Gastroesophageal sphincter (tissue), 4 donors: ENCODE results near the gene TARP.

Experiments
- ATAC-seq: fragments of 150-250 bp; one replicate; pipeline ENCODE4 v1.9.1; 2016; ENCODE audit warnings: mild to moderate bottlenecking, moderate library complexity
- H3K27ac ChIP-seq, 4 donors: fragments of 200-600 bp; sonication (generic) in 3 of 4; 1 replicate in 3 of 4; 2 replicates in 1 of 4; pipeline ENCODE4 v1.5.1; 2016 to 2019
- H3K27me3 ChIP-seq: fragments of 200-600 bp; sonication (generic); one replicate; pipeline ENCODE4 v1.5.1; 2019
- H3K36me3 ChIP-seq, 2 donors: fragments of 200-600 bp; sonication (generic); one replicate each; pipeline ENCODE4 v1.5.1; 2019; ENCODE audit warnings: control low read depth in 1 of 2
- H3K4me1 ChIP-seq, 3 donors: fragments of 200-600 bp; sonication (generic); 1 replicate in 2 of 3; 2 replicates in 1 of 3; pipeline ENCODE4 v1.5.1; 2016 to 2019; ENCODE audit warnings: control low read depth in 2 of 3
- H3K4me3 ChIP-seq, 2 donors: fragments of 200-600 bp; sonication (generic); one replicate each; pipeline ENCODE4 v1.5.1; 2019; ENCODE audit warnings: mild to moderate bottlenecking in 1 of 2, moderate library complexity in 1 of 2
- H3K9me3 ChIP-seq, 3 donors: fragments of 200-600 bp; sonication (generic); one replicate each; pipeline ENCODE4 v1.5.1; 2017 to 2019; ENCODE audit warnings: control low read depth in 2 of 3
- EP300 ChIP-seq: sonication (generic); formaldehyde crosslinking; IDR thresholded peaks from one replicate; pipeline ENCODE4 v1.6.1; 2017; ENCODE audit warnings: antibody characterized with exemption, mild to moderate bottlenecking
- POLR2A ChIP-seq, 2 donors: fragments of 450-650 bp; IDR thresholded peaks; one replicate each; pipeline ENCODE4 v1.6.1; 2017; ENCODE audit warnings: antibody characterized with exemption in 2 of 2, mild to moderate bottlenecking in 2 of 2, moderate library complexity in 1 of 2
- POLR2AphosphoS5 ChIP-seq: sonication (generic); formaldehyde crosslinking; IDR thresholded peaks from one replicate; pipeline ENCODE4 v1.6.1; 2017; ENCODE audit warnings: antibody characterized with exemption
- WGBS, 2 donors: methylation state at CpG; one replicate each; pipeline ENCODE4 v1.1.5; 2018; ENCODE audit warnings: low coverage in 1 of 2; 5-methylcytosine and 5-hydroxymethylcytosine counted together
- TF ChIP-seq, protein P1 (sequence below), 4 experiments: fragments of 200-600 bp in 2 of 4; fragments of 450-650 bp in 2 of 4; sonication (generic) in 1 of 4; IDR thresholded peaks; one replicate each; pipeline ENCODE4 v1.5.1; 2017 to 2019; ENCODE audit warnings: antibody characterized with exemption in 4 of 4, mild to moderate bottlenecking in 2 of 4, moderate library complexity in 2 of 4

The TARP gene

DNA sequence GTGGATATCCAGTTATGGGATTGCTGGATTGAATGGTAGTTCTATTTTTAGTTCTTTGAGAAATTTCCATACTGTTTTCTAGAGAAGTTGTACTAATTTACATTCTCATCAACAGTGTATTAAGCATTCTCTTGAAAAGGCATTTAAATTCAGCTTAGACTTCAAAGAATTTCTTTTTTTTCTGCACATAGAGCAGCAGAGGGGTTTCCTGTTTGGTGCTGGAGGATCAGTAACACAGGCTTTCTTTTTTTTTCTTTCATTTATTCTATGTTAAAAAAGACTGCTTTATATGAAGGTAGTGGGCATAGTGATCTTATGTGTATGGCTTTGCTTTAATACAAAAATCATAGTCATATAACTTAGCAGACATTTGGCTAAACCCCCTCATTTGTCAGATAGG, 47.6 kb upstream of the TARP start:
- no peak for TF ChIP-seq POLR2AphosphoS5
- Histone ChIP-seq H3K27ac (no peak overlapping the region), H3K4me3 (no peak overlapping the region), H3K9me3 (no peaks in the 10 kb centered on the region), H3K27me3 (peaks cover 8% of the 10 kb centered on the region), H3K4me1 (no peaks in the 10 kb centered on the region), H3K36me3 (no peaks in the 10 kb centered on the region)
- no peak for ATAC-seq

DNA sequence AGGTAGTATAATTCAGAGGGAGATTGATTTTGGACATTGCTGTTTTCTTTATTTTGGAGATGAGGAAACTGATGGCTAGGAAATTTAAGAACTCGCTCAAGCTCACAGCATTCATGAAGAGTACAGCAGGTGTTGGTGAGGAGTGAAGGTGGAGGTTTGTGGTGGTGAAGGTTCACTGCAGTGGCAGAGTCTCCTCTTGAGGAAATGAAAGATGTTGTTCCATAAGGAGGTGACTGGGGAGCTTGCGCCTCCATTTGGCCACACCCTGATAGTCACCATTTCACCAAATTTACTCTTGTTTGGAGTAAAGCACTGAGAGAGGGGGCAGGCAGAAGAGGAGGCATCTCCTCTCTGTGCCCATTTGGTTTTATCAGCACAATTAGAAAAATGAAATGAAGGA, 46.4 kb upstream of the TARP start:
- H3K27ac ChIP-seq: no peak overlapping the region
- H3K4me3 ChIP-seq: no peak overlapping the region
- ATAC-seq: no peak
- TF ChIP-seq POLR2AphosphoS5: no peak
- no peak for TF ChIP-seq EP300
- TF ChIP-seq, protein P1, sequence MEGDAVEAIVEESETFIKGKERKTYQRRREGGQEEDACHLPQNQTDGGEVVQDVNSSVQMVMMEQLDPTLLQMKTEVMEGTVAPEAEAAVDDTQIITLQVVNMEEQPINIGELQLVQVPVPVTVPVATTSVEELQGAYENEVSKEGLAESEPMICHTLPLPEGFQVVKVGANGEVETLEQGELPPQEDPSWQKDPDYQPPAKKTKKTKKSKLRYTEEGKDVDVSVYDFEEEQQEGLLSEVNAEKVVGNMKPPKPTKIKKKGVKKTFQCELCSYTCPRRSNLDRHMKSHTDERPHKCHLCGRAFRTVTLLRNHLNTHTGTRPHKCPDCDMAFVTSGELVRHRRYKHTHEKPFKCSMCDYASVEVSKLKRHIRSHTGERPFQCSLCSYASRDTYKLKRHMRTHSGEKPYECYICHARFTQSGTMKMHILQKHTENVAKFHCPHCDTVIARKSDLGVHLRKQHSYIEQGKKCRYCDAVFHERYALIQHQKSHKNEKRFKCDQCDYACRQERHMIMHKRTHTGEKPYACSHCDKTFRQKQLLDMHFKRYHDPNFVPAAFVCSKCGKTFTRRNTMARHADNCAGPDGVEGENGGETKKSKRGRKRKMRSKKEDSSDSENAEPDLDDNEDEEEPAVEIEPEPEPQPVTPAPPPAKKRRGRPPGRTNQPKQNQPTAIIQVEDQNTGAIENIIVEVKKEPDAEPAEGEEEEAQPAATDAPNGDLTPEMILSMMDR (IDR thresholded peaks at IDR 0.05): no peak
- no peak for TF ChIP-seq POLR2A (IDR thresholded peaks at IDR 0.05)
- H3K27me3 ChIP-seq: peaks cover under 1% of the 10 kb centered on the region
- 50 to 92% methylated on average over 1 to 2 of the region's 2 CpGs for WGBS, 2 donors
- no peaks in the 10 kb centered on the region for H3K36me3 ChIP-seq
- no peaks in the 10 kb centered on the region for H3K4me1 ChIP-seq
- no peaks in the 10 kb centered on the region for H3K9me3 ChIP-seq

DNA sequence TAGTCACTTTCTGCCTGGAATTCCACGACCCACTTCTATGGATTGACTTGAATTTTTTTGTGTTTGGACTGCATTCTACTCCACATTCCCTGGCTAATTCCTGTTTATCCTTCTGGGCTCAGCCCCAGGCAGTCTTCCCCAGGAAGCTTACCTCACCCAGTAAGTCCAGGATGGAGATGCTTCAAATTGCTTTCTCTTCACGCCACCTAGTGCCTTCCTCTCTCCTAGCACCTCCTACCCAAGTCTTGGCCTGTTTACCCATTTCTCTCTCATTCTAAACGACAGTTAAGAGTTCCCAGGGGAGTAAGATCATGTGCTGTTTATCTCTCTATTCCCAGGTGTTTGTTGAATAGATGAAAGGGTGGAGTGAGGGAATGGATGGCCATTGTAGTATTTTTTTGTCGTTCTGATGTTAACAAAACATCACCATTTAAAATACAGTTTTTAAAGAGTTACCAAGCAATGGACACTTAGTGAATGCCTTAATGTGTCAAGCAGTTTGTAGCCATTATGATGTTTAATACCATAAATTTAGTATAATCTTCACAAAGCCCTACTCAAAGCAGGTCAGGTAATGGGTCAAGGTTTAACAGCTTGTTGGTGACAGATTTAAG, 45.5 kb upstream of the TARP start:
- ATAC-seq: peak; percentile 55

DNA sequence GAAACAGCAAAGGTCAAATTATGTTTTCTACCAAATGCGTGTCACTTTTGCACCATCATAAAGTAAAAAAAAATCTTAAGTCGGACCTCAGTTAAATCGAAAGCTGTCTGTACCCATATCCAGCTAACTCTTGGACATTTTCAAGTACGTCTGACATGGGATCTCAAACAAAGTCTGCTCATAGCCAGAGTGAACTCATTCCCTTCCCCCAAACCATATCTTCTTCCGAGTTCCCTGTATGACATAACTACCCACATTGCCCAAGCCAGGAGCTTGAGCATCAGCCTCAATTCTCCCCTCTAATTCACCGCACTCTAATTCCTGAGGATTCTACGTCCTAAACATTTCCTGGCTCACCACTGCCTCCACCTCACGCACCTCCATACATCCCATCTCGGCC, 44.8 kb upstream of the TARP start:
- H3K27me3 ChIP-seq: no peaks in the 10 kb centered on the region
- TF ChIP-seq, protein P1 (IDR thresholded peaks at IDR 0.05): no peak
- TF ChIP-seq EP300 (no peak), POLR2AphosphoS5 (no peak), POLR2A (IDR thresholded peaks at IDR 0.05) (no peak)
- WGBS, 2 donors: 59 to 63% methylated on average over 8 to 9 of the region's 9 CpGs
- H3K36me3 ChIP-seq: no peaks in the 10 kb centered on the region
- H3K4me1 ChIP-seq: no peaks in the 10 kb centered on the region
- no peak overlapping the region for H3K4me3 ChIP-seq
- H3K9me3 ChIP-seq: no peaks in the 10 kb centered on the region
- no peak overlapping the region for H3K27ac ChIP-seq
- ATAC-seq: no peak

More for the DNA sequence above, 45.5 kb upstream of the TARP start:
- TF ChIP-seq, protein P1 (IDR thresholded peaks at IDR 0.05): peak in 3 of 4 experiments; percentile 25 to 50 (median 42)
- no peak for TF ChIP-seq EP300
- no peaks in the 10 kb centered on the region for H3K4me1 ChIP-seq
- WGBS, 2 donors: 12 to 28% methylated on average over 3 to 4 of the region's 4 CpGs
- H3K36me3 ChIP-seq: no peaks in the 10 kb centered on the region
- H3K4me3 ChIP-seq: no peak overlapping the region
- no peak overlapping the region for H3K27ac ChIP-seq
- no peaks in the 10 kb centered on the region for H3K27me3 ChIP-seq
- H3K9me3 ChIP-seq: no peaks in the 10 kb centered on the region

DNA sequence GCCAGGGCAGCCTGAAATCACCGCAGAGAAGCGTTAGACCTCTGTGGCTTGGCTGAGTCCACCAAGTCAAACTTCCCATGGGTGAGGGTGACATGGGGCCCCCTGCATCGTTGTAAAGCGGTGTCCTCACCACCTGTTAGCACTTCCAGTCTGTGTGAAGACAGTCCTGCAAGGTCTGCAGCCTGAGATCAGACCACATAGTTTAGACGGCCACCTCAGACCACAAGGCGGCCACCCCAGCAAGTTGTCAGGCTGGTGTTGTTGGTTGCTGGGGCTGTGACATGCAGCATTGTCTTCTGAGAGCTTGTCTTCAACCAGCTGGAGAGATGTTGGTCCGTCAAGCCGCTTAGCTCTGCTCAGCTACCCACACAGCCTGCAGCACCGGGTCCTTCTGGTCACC, 44.1 kb upstream of the TARP start:
- Histone ChIP-seq H3K36me3 (no peaks in the 10 kb centered on the region), H3K27ac (no peak overlapping the region), H3K4me3 (no peak overlapping the region), H3K9me3 (no peaks in the 10 kb centered on the region), H3K27me3 (no peaks in the 10 kb centered on the region), H3K4me1 (no peaks in the 10 kb centered on the region)
- TF ChIP-seq EP300: no peak
- TF ChIP-seq, protein P1 (IDR thresholded peaks at IDR 0.05): no peak
- TF ChIP-seq POLR2A (IDR thresholded peaks at IDR 0.05): no peak
- TF ChIP-seq POLR2AphosphoS5: no peak
- ATAC-seq: no peak
- WGBS, 2 donors: 87 to 92% methylated on average over 2 to 4 of the region's 9 CpGs
